HG03521 (cell line): ENCODE results near the gene MYL3.
A peak's percentile ranks its signal among the peaks of the same experiment; 100 is the strongest.
"Not testable (repeated sequence)": the region's sequence is repeated elsewhere in the genome, so short reads cannot be mapped to it uniquely, and the experiment has no call there.

Experiments
- ATAC-seq: cut with Tn5 transposase; IDR thresholded peaks from one replicate; pipeline ENCODE4 v1.9.1; 2021; ENCODE audit warnings: mild to moderate bottlenecking, moderate library complexity; ENCODE audit not compliant: unreplicated experiment

The MYL3 gene

GRCh38 chr3:46831316-46831715 is 31.9 kb downstream of the MYL3 start:
- ATAC-seq, result no peak

GRCh38 chr3:46830801-46831200 is 32.4 kb downstream of the MYL3 start:
- ATAC-seq, result no peak

GRCh38 chr3:46829699-46830208 is 33.5 kb downstream of the MYL3 start:
- peak; percentile 83 for ATAC-seq

GRCh38 chr3:46825450-46825849 is 37.8 kb downstream of the MYL3 start:
- ATAC-seq, result no peak

- no peak for ATAC-seq
These were observed 38.9 kb downstream of the MYL3 start for GRCh38 chr3:46824211-46824970.

- not testable (repeated sequence) for ATAC-seq
These were observed 39.9 kb downstream of the MYL3 start for GRCh38 chr3:46823314-46823713.

- ATAC-seq, result no peak
These were observed 41.7 kb downstream of the MYL3 start for GRCh38 chr3:46821553-46821952.

- ATAC-seq, result no peak
These were observed 42.4 kb downstream of the MYL3 start for GRCh38 chr3:46820852-46821251.

- ATAC-seq, result no peak
These were observed 50.9 kb downstream of the MYL3 start for GRCh38 chr3:46812237-46812791.

- no peak for ATAC-seq
These were observed 51.5 kb downstream of the MYL3 start for GRCh38 chr3:46811615-46812236.

GRCh38 chr3:46808766-46809165 is 54.5 kb downstream of the MYL3 start:
- ATAC-seq, result not testable (repeated sequence)
